GM23248 (cell line): ENCODE data around the gene USP11. TPM values are rescaled to one million over a fixed set of nuclear protein-coding genes. Genes with fewer than 3 reads are reported as not detected.
A peak's percentile ranks its signal among the peaks of the same experiment; 100 is the strongest.

ENCODE experiments used
- DNase-seq: peaks from one replicate; pipeline ENCODE4 v3.0.0-alpha.2; 2015
- H2AFZ ChIP-seq: fragments of 200-600 bp; sonication (generic); 2 replicates; pipeline ENCODE4 v1.6.1; 2016; ENCODE audit warnings: antibody characterized with exemption
- H3F3A ChIP-seq: fragments of 200-600 bp; sonication (generic); 2 replicates; pipeline ENCODE4 v1.6.1; 2016; ENCODE audit warnings: mild to moderate bottlenecking, antibody characterized with exemption, mixed run types; ENCODE audit not compliant: insufficient read depth
- H3K27ac ChIP-seq: fragments of 200-600 bp; sonication (generic); 2 replicates; pipeline ENCODE4 v1.5.1; 2016; ENCODE audit warnings: mild to moderate bottlenecking
- H3K27me3 ChIP-seq: fragments of 200-600 bp; sonication (generic); replicated peaks from 2 replicates; pipeline ENCODE4 v1.6.1; 2016; ENCODE audit warnings: mild to moderate bottlenecking; ENCODE audit not compliant: insufficient read depth
- H3K36me3 ChIP-seq: fragments of 200-600 bp; sonication (generic); 2 replicates; pipeline ENCODE4 v1.6.1; 2016; ENCODE audit warnings: low read depth, mild to moderate bottlenecking
- H3K4me1 ChIP-seq: fragments of 200-600 bp; sonication (generic); 2 replicates; pipeline ENCODE4 v1.6.1; 2016; ENCODE audit warnings: mild to moderate bottlenecking; ENCODE audit not compliant: insufficient read depth
- H3K4me2 ChIP-seq: fragments of 200-600 bp; sonication (generic); one replicate; pipeline ENCODE4 v1.6.1; 2016; ENCODE audit warnings: mild to moderate bottlenecking; ENCODE audit not compliant: unreplicated experiment
- H3K4me3 ChIP-seq: fragments of 200-600 bp; sonication (generic); 2 replicates; pipeline ENCODE4 v1.5.1; 2016; ENCODE audit warnings: mild to moderate bottlenecking
- H3K79me2 ChIP-seq: fragments of 200-600 bp; sonication (generic); 2 replicates; pipeline ENCODE4 v1.6.1; 2016; ENCODE audit warnings: mild to moderate bottlenecking; ENCODE audit not compliant: insufficient read depth
- H3K9ac ChIP-seq: fragments of 200-600 bp; sonication (generic); 2 replicates; pipeline ENCODE4 v1.6.1; 2016; ENCODE audit warnings: mild to moderate bottlenecking
- H3K9me2 ChIP-seq: fragments of 200-600 bp; sonication (generic); 2 replicates; pipeline ENCODE4 v1.6.1; 2016; ENCODE audit warnings: mixed run types, mild to moderate bottlenecking, moderate library complexity; ENCODE audit not compliant: insufficient read depth
- H3K9me3 ChIP-seq: fragments of 200-600 bp; sonication (generic); one replicate; pipeline ENCODE4 v1.6.1; 2017; ENCODE audit warnings: low read depth
- H4K20me1 ChIP-seq: fragments of 200-600 bp; sonication (generic); 2 replicates; pipeline ENCODE4 v1.6.0; 2016; ENCODE audit not compliant: insufficient read depth
- EZH2 ChIP-seq: fragments of 200-600 bp; sonication (generic); IDR thresholded peaks from 2 replicates; pipeline ENCODE4 v1.6.1; 2018; ENCODE audit warnings: antibody characterized with exemption, mild to moderate bottlenecking; ENCODE audit not compliant: insufficient read depth, poor library complexity, severe bottlenecking
- EZH2phosphoT487 ChIP-seq: fragments of 200-600 bp; sonication (generic); IDR thresholded peaks from 2 replicates; pipeline ENCODE4 v1.6.1; 2018; ENCODE audit warnings: antibody characterized with exemption, moderate library complexity, mild to moderate bottlenecking, low read depth; ENCODE audit not compliant: insufficient read depth
- WGBS, 2 experiments: methylation state at CpG; one replicate each; pipeline ENCODE4 v1.1.6; 2015 to 2017; ENCODE audit warnings: low lambda C conversion rate in 2 of 2, low coverage in 1 of 2; ENCODE audit errors: missing lambda C conversion rate in 2 of 2; 5-methylcytosine and 5-hydroxymethylcytosine counted together
- in situ Hi-C: fragments of 300-500 bp; cut with MboI; formaldehyde crosslinking; loops from 2 replicates; pipeline ENCODE4 v1.15.0; 2020
- polyA plus RNA-seq: library from polyadenylated mRNA; unstranded; fragments of >200 nt; fragmentation: Nextera tagmentation; extraction: Ambion mirVana; gene quantifications from 2 replicates; pipeline ENCODE4 v1.2.1, GENCODE V29; 2016
- total RNA-seq: library from RNA; depleted of rRNA; stranded (reverse); fragments of >200 nt; shearing (Covaris generic); gene quantifications from 2 replicates; pipeline ENCODE4 v1.2.3, GENCODE V29; 2014

The USP11 gene
- total and polyA plus RNA-seq, 2 experiments from 2014 or later: 36.6 to 61.4 TPM

GRCh38 chrX:47244676-47245075 lies 11.9 kb downstream of the USP11 start:
- Histone ChIP-seq H3K27me3 (no peaks in the 10 kb centered on the region), H4K20me1 (no peaks in the 10 kb centered on the region), H3K4me1 (no peaks in the 10 kb centered on the region), H3K79me2 (0 out of 2 replicates have a peak, but pooled peaks cover 1% of the 10 kb centered on the region), H3K27ac (no peak overlapping the region), H3K9me3 (no peaks in the 10 kb centered on the region), H3F3A (no peaks in the 10 kb centered on the region), H3K4me2 (no peak overlapping the region), H3K36me3 (no peaks in the 10 kb centered on the region), H2AFZ (no peak overlapping the region), H3K9me2 (no peaks in the 10 kb centered on the region), H3K9ac (no peak overlapping the region), H3K4me3 (no peak overlapping the region)
- in situ Hi-C loops: no loop called here
- no peak for DNase-seq
- TF ChIP-seq EZH2phosphoT487 (no peak), EZH2 (no peak)
- 86% methylated on average over 11 to 16 of the region's 16 CpGs for WGBS, 2 experiments

- no peak overlapping the region for H3K9ac ChIP-seq
- in situ Hi-C loops: no loop called here
- H3K9me3 ChIP-seq: no peaks in the 10 kb centered on the region
- DNase-seq: no peak
- H3K27ac ChIP-seq: no peak overlapping the region
- no peak overlapping the region for H2AFZ ChIP-seq
- no peaks in the 10 kb centered on the region for H3K79me2 ChIP-seq
- no peaks in the 10 kb centered on the region for H3F3A ChIP-seq
- no peak overlapping the region for H3K4me3 ChIP-seq
- H3K4me2 ChIP-seq: no peak overlapping the region
- TF ChIP-seq EZH2phosphoT487 (no peak), EZH2 (no peak)
- 97% methylated on average over 7 to 10 of the region's 10 CpGs for WGBS, 2 experiments
- H3K4me1 ChIP-seq: no peaks in the 10 kb centered on the region
- H4K20me1 ChIP-seq: no peaks in the 10 kb centered on the region
- H3K9me2 ChIP-seq: no peaks in the 10 kb centered on the region
- H3K27me3 ChIP-seq: no peaks in the 10 kb centered on the region
- no peaks in the 10 kb centered on the region for H3K36me3 ChIP-seq
Observed at GRCh38 chrX:47245156-47245555, 12.3 kb downstream of the USP11 start.

- TF ChIP-seq EZH2phosphoT487 (no peak), EZH2 (no peak)
- Histone ChIP-seq H3K36me3 (no peaks in the 10 kb centered on the region), H2AFZ (no peak overlapping the region), H3F3A (no peaks in the 10 kb centered on the region), H3K9ac (no peak overlapping the region), H3K4me1 (no peaks in the 10 kb centered on the region), H3K9me2 (no peaks in the 10 kb centered on the region), H3K27me3 (no peaks in the 10 kb centered on the region), H3K4me3 (no peak overlapping the region), H3K27ac (no peak overlapping the region), H4K20me1 (no peaks in the 10 kb centered on the region), H3K79me2 (no peaks in the 10 kb centered on the region), H3K9me3 (no peaks in the 10 kb centered on the region), H3K4me2 (no peak overlapping the region)
- in situ Hi-C loops: no loop called here
- DNase-seq: peak; percentile 52
- WGBS, 2 experiments: 75 to 77% methylated on average over 5 to 23 of the region's 23 CpGs
Observed at GRCh38 chrX:47247206-47247998, 14.6 kb downstream of the USP11 start.

GRCh38 chrX:47247999-47248320 lies 15.2 kb downstream of the USP11 start:
- Histone ChIP-seq H3K27me3 (no peaks in the 10 kb centered on the region), H3K4me2 (no peak overlapping the region), H3K79me2 (no peaks in the 10 kb centered on the region), H3K4me3 (no peak overlapping the region), H2AFZ (no peak overlapping the region), H3K9ac (no peak overlapping the region), H3K4me1 (no peaks in the 10 kb centered on the region), H3K9me3 (no peaks in the 10 kb centered on the region), H3K27ac (no peak overlapping the region), H3K36me3 (no peaks in the 10 kb centered on the region), H3F3A (no peaks in the 10 kb centered on the region), H4K20me1 (no peaks in the 10 kb centered on the region), H3K9me2 (no peaks in the 10 kb centered on the region)
- in situ Hi-C loops: no loop called here
- WGBS, 2 experiments: 82 to 90% methylated on average over 7 to 13 of the region's 13 CpGs
- DNase-seq: no peak
- TF ChIP-seq EZH2phosphoT487 (no peak), EZH2 (no peak)
